ENCODE measurements around the gene CP. TPM values are rescaled to one million over a fixed set of nuclear protein-coding genes. Genes with fewer than 3 reads are reported as not detected.
"Not testable (repeated sequence)": the region's sequence is repeated elsewhere in the genome, so short reads cannot be mapped to it uniquely, and the experiment has no call there.

Gene CP
- total and polyA plus RNA-seq, 12 donors: 1.3 to 22.7 (median 3.5) TPM

DNA sequence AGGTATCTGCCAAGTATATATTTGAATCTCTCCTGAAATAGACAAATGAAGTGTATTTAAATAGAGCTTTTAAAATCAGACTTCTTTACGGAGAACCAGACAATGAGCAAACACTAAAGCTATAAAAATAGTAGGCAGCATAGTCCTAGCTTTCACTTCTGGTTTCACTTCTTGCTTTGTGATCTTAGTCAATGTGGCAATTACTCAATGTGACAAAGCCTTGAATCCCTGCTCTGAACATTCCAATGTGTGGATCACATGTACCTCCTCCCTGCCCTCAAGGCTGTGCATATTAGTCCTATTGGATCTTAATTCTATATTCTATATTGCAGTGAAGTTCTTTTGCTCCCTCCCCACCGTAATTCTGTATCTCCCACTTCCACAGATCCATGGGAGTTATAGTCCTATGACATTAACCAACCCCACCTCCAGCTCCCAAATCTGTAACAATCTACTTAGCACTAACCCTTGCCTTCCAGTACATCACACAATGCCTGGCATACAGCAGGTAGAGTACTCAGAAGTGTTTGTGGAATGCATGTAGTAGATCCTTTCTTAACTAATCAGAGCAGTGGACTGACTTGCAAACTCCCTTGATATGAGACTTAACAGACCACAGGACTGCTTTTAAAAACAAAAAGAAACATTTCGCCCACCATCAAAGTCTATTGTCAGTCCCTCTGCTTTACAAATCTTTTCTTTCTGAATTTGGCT lies 24.3 kb upstream of the CP start:
- no peak for DNase-seq
- peak in 7 of 8 donors; percentile 43 to 80 (median 70) for ATAC-seq
- intact Hi-C loops (cut with DNase I): no loop called here
- H3K36me3 ChIP-seq: no peaks in the 10 kb centered on the region
- peaks cover 0 to 47% (median 15%) of the 10 kb centered on the region in 9 donors for H3K4me1 ChIP-seq
- H3K4me3 ChIP-seq: peak overlapping the region in 3 of 10 donors; percentile 6 to 28 (median 12)
- 62 to 74% methylated on average over 3 of the region's 3 CpGs for WGBS, 2 donors
- peak overlapping the region in 5 of 10 donors; percentile 18 to 69 (median 58) for H3K27ac ChIP-seq
- no peaks in the 10 kb centered on the region for H3K27me3 ChIP-seq
- TF ChIP-seq, protein P1, sequence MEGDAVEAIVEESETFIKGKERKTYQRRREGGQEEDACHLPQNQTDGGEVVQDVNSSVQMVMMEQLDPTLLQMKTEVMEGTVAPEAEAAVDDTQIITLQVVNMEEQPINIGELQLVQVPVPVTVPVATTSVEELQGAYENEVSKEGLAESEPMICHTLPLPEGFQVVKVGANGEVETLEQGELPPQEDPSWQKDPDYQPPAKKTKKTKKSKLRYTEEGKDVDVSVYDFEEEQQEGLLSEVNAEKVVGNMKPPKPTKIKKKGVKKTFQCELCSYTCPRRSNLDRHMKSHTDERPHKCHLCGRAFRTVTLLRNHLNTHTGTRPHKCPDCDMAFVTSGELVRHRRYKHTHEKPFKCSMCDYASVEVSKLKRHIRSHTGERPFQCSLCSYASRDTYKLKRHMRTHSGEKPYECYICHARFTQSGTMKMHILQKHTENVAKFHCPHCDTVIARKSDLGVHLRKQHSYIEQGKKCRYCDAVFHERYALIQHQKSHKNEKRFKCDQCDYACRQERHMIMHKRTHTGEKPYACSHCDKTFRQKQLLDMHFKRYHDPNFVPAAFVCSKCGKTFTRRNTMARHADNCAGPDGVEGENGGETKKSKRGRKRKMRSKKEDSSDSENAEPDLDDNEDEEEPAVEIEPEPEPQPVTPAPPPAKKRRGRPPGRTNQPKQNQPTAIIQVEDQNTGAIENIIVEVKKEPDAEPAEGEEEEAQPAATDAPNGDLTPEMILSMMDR (IDR thresholded peaks at IDR 0.05): no peak
- H3K9me3 ChIP-seq: no peaks in the 10 kb centered on the region

DNA sequence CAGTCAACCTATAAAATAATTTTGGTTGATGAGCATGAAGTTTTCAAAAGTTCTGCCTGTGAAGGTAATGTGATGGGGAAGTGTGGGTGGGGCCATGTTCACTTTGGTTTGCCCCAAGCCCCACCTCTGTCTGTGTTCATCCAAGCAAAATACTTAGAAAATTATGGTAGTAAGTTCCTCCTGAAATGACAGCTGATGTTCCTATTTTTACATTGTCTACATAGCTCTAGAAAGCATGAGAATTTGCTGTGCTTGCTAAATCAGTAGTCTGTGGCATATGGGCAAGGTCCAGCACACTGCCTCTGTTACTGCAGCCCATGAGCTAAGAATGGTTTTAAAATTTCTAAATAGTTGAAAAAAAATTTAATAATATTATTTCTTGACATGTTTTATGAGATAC lies 21.9 kb upstream of the CP start:
- H3K4me3 ChIP-seq: no peak overlapping the region
- ATAC-seq: peak in 3 of 8 donors; percentile 36 to 57 (median 49)

DNA sequence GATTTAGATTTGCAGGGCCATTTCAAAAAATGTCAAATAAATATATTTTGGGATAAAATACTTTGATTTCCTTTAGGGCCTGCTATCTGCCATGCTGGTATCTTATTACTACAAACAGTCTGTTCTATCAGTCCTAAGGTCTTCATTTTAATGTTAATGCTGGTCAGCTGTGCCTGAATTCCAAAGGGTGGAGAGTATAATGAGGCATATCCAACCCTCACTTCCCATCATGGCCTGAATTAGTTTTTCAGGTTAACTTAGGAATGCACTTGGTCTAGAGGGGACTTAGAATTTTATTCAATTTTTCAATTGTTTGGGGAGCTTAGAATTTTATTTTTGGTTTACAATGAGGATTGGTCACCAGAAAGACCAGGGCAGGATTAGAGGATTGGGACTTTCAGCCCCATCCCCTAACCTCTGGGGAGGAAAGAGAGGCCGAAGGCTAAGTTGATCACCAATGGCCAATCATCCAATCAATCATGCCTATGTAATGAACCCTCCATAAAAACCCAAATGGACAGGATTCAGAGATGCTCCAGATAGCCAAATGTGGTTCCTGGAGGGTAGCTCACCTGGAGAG lies 17.8 kb upstream of the CP start:
- H3K27me3 ChIP-seq: no peaks in the 10 kb centered on the region
- peaks cover 0 to 10% (median 0%) of the 10 kb centered on the region in 9 donors for H3K4me1 ChIP-seq
- no peak for DNase-seq
- TF ChIP-seq, protein P1 (IDR thresholded peaks at IDR 0.05): no peak
- H3K9me3 ChIP-seq: peaks cover 0 to 4% (median 0%) of the 10 kb centered on the region in 11 donors
- H3K4me3 ChIP-seq: no peak overlapping the region
- ATAC-seq: no peak
- WGBS, 2 donors: 89 to 95% methylated on average over 1 of the region's 1 CpG
- intact Hi-C loops (cut with DNase I): no loop called here
- H3K27ac ChIP-seq: no peak overlapping the region
- no peaks in the 10 kb centered on the region for H3K36me3 ChIP-seq

More for the DNA sequence above, 21.9 kb upstream of the CP start:
- no peaks in the 10 kb centered on the region for H3K27me3 ChIP-seq
- DNase-seq: no peak
- H3K27ac ChIP-seq: no peak overlapping the region
- peaks cover 0 to 3% (median 0%) of the 10 kb centered on the region in 11 donors for H3K9me3 ChIP-seq
- intact Hi-C loops (cut with DNase I): no loop called here
- TF ChIP-seq, protein P1 (IDR thresholded peaks at IDR 0.05): no peak
- no peaks in the 10 kb centered on the region for H3K36me3 ChIP-seq
- H3K4me1 ChIP-seq: peaks cover 0 to 46% (median 15%) of the 10 kb centered on the region in 9 donors

DNA sequence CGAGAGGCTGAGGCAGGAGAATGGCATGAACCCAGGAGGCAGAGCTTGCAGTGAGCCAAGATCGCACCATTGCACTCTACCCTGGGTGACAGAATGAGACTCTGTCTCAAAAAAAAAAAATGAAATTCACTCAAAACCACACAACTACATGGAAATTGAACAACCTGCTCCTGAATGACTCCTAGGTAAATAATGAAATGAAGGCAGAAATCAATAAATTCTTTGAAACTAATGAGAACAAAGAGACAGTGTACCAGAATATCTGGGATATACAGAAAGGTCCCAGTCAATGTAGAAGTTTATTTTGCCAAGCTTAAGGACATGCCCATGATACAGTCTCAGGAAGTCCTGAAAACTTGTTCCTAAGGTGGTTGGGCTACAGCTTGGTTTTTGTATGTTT lies 16.6 kb upstream of the CP start:
- H3K27me3 ChIP-seq; H3K4me1 ChIP-seq; H3K4me3 ChIP-seq; H3K27ac ChIP-seq; ATAC-seq; H3K36me3 ChIP-seq; DNase-seq; intact Hi-C loops (cut with DNase I); H3K9me3 ChIP-seq: not testable (repeated sequence)
- 94 to 97% methylated on average over 2 of the region's 2 CpGs for WGBS, 2 donors
